Measurements from ENCODE around the gene DEPDC1B. TPM values are rescaled to one million over a fixed set of nuclear protein-coding genes. Genes with fewer than 3 reads are reported as not detected.
A peak's percentile ranks its signal among the peaks of the same experiment; 100 is the strongest.
"Not testable (repeated sequence)": the region's sequence is repeated elsewhere in the genome, so short reads cannot be mapped to it uniquely, and the experiment has no call there.

DEPDC1B gene
- polyA plus RNA-seq, 5 donors: 8.1 to 25.1 (median 14.9) TPM

DNA sequence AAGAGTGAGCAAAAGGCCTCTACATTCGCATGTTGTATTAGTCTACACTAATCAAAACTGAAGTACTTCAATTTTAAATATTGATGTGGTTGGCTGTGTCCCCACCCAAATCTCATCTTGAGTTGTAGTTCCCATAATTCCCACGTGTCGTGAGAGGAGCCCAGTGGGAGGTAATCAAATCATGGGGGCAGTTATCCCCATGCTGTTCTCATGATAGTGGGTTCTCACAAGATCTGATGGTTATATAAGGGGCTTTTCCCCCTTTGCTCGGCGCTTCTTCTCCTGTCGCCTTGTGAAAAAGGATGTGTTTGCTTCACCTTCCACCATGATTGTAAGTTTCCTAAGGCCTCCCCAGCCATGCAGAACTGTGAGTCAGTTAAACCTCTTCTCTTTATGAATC, 112.7 kb downstream of the DEPDC1B start:
- DNase-seq: not testable (repeated sequence)

DNA sequence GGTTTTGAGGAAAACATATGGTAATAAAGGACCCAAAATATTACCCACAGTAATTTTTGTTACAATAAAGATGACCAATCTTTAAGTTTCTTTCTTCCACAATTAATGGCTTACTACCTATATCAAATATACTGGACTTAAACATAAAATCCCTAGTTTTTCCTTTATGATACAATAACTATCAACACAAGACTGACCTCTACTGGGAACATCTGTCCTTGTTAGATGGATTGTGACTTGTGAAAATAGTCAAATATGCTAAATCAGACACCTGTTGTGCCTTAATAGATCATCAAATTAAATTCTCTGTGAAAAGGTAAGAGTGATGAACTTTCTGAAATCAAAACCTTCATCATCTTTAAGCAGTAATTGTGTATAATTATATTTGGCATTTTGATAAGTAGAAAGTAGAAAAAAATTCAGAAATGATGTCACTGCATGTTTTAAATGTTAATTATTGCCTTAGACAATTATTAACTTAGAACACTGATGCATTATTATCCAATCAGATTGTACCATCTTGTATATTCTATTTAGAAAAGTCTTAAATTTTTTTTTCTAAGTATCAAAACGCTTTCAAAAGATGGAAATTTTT, 113.6 kb downstream of the DEPDC1B start:
- peak in 1 of 2 donors; percentile 4 for DNase-seq

DNA sequence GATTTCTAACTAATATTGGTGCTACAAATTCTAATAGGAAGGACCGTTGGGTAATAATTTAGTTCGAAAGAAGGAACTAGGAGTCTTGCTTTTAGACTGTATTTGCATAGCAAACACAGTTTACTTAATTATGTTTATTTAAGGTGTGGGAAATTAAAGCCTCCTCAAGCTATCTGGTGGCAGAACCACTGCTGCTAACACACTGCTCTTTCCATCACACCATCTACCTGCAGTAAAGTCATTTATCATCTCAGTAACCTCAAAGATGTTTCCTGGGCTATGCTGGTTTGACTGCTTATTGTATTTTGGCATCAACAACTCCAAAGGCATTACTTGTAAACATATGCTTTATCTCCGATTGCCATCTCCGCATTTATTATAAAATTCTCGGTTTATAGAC, 114.3 kb downstream of the DEPDC1B start:
- no peak for DNase-seq

DNA sequence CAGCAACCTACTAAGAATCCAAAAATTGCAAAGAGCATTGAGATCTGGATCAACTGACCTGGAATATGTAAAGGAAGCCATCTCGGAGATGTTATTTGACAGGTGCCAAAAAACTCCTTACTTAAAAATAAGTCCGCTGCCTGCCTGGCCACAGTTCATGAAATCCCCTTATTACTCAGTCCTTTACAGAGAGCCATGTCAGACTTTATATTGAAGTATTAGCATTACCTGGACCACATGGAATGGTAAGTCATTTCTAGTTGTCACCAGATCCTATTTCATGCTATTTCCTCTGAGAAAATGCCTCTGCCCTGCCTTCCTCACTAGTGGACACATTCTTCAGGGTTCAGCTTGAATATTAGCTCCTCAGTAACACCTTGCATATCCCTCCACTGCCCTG, 115.7 kb downstream of the DEPDC1B start:
- no peak for DNase-seq

DNA sequence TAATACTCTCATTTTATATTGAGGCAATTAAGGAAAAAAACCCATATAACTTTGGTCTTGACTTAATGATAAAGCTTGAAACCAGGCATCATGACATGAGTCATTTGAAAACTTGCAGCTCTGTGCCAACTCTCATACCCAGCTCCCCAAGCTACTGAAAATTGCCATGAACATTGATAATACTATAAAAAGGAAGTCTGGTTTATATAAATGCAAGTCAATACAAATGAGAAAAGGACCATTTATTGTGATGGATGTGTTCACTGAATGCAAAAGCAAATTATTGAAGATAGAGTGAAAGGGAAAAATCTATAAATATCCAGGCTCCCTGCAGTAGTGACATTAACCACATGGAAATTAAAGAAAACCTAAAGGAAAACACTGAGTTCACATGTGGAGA, 116.3 kb downstream of the DEPDC1B start:
- no peak for DNase-seq

DNA sequence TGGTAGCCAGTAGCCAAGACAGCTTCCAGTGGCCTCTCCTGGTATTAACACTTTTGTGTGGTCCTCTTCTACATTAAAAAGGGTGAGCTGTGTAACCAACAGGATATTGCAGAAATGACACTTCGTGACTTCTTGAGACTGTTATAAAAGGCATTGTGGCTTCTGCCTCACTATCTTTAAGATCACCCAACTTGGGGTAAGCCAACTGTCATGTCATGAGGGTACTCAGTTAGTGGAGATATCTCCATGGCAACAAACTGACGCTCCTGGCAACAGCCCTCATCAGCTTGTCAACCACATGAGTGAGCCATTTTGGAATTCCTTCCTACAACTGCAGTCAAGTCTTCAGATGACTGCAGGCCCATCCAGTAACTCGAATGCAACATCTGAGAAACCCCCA, 121.7 kb downstream of the DEPDC1B start:
- DNase-seq: no peak

DNA sequence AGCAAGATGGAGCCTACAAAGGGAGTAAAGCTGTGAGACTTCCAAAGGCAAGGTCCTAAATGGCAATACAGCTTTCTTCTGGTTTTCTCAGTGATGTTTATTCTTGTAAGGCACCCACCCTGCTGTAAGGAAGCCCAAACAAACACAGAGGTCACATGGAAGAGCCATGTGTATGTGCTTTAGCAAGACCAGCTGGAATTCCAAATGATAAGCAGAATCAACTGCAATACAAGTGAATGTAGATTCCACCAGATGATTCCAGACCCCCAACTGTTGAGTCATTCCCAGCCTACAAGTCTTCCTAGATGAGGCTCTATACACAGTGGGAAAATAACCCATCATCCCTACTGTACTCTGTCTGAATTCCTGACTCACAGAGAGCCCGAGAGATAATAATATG, 122.8 kb downstream of the DEPDC1B start:
- no peak for DNase-seq

DNA sequence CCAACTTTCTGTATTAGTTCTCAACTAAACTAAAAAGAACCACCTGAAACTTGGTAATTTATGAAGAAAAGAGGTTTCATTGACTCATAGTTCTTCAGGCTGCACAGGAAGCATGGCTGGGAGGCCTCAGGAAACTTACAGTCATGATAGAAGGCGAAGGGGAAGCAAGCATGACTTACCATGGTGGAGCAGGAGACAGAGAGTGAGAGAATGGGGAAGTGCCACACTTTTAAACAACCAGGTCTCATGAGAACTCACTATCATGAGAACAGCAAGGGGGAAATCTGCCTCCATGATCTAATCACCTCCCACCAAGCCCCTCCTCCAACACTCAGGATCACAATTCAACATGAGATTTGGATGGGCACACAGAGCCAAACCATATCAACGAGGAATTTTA, 123.5 kb downstream of the DEPDC1B start:
- DNase-seq: no peak

DNA sequence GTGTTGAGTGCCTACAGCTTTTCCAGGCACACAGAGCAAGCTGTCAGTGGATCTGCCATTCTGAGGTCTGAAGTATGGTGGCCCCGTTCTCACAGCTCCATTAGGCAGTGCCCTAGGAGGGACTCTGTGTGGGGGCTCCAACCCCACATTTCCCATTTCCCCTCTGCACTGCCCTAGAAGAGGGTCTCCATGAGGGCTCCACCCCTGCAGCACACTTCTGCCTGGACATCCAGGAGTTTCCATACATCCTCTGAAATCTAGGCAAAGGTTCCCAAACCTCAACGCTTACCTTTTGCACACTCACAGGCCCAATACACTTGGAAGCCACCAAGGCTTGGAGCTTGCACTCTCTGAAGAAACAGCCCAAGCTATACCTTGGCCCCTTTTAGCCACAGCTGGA, 131.3 kb downstream of the DEPDC1B start:
- no peak for DNase-seq

DNA sequence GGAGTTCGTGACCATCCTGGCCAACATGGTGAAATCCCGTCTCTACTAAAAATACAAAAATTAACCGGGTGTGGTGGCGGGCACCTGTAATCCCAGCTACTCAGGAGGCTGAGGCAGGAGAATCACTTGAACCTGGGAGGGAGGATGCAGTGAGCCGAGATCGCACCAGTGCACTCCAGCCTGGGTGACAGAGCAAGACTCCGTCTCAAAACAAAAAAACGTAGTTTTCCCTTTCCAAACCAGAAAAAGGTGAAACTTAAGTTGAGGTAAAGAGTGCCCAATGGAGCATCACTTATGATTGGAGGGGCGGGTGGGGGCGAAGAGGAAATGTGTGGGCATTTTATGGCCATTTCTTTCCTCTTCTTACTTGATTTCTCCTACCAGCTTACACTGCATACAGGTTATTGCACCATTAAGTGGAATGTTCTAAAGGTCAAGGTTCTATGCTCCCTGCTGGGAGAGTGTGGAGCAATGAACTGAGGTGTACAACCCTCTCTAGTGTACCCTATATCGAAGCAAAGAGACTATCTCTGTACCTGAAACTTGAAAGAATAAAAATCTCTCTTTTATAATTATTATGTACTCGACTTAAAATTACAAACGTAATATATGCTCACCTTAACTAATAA, 136.2 kb downstream of the DEPDC1B start:
- no peak for DNase-seq

DNA sequence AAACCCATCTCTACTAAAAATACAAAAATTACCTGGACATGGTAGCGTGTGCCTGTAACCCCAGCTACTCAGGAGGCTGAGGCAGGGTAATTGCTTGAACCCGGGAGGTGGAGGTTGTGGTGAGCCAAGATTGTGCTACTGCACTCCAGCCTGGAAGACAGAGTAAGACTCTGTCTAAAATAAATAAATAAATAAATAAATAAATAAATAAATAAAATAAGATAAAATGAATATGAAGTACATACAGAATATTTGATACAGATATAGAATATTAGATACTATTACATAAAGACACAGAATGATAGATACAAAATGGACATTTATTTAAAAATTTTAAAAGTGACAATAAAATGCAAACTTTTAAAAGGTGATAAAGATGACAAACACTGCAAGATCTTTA, 146.7 kb downstream of the DEPDC1B start:
- not testable (repeated sequence) for DNase-seq

DNA sequence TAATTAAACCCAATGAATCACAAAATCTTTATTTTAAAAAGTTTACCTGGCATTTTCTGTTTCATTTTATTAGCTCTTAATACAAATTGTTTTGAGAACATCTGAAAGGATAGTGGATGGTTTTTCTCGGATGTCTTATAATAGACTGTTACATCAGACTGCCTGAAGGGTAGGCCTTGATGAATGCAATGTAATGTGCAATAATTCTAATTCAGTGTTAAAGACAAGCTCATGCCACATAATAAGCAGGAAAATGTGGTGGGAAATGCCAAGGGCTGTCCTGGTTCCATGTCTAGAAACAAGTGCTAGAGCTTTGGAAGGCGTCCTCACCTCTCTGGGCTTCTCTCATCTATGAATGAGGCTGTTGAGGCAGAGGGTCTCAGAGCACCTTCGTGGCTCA, 148.1 kb downstream of the DEPDC1B start:
- DNase-seq: no peak

DNA sequence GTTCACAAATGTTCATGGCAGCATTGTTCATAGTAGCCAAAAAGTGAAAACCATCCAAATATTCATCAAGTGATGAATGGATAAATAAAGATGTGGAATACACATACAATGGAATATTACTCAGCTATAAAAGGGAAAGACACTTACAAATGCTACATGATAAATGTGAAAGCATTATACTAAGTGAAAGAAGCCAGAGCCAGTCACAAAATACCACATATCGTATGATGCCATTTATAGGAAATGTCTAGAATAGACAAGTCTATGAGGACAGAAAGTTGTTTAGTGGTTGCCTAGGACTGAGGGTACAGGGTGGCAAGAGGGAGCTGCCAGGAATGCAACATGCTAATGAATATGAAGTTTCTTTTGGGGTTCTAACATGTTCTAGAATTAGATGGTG, 148.7 kb downstream of the DEPDC1B start:
- DNase-seq: no peak

DNA sequence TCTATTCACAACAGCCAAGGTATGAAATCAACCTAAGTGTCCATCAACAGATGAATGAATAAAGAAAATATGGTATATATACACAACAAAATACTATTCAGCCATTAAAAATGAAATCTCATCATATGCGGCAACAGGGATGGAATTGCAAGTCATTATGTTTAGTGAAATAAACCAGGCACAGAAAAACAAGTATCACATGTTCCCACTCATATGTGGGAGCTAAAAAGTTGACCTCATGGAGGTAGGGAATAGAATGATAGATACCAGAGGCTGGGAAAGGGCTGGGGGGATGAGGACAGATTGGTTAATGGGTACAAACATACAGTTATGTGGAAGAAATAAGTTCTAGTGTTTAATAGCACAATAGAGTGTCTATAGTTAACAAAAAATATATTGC, 149.7 kb downstream of the DEPDC1B start:
- no peak for DNase-seq

DNA sequence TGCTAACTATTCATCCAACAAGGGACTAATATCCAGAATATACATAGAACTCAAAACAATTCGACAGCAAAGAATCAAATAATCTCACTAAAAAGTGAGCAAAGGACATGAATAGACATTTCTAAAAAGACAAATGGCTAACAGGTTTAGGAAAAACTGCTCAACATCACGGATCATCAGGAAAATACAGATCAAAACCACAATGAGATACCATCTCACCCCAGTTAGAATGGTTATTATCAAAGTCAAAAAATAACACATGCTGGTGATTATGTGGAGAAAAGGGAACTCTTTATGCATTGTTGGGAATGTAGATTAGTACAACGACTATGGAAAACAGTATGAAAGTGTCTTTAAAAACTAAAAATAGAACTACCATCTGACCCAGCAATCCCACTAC, 150.1 kb downstream of the DEPDC1B start:
- DNase-seq: no peak

Other genes with a start within 250 kb of the DEPDC1B start
- gene ELOVL7, start 144.1 kb upstream of the DEPDC1B start, polyA plus RNA-seq (ENCODE audit: insufficient read depth in 1 of 5, insufficient read length in 5 of 5, low replicate concordance in 1 of 5): 1 to 10 TPM; 1.8 to 5.0 (median 3.9) TPM
- gene ERCC8, start 244.9 kb upstream of the DEPDC1B start, polyA plus RNA-seq (ENCODE audit: insufficient read depth in 1 of 5, insufficient read length in 5 of 5, low replicate concordance in 1 of 5): 10 to 100 TPM; 15.7 to 27.4 (median 24.9) TPM
- gene NDUFAF2, start 245.0 kb upstream of the DEPDC1B start, polyA plus RNA-seq (ENCODE audit: insufficient read depth in 1 of 5, insufficient read length in 5 of 5, low replicate concordance in 1 of 5): 10 to 100 TPM; 25.6 to 34.3 (median 32.3) TPM